H1 (cell line): ENCODE results near the gene ITLN1. TPM values are rescaled to one million over a fixed set of nuclear protein-coding genes. Genes with fewer than 3 reads are reported as not detected.
"Not testable (repeated sequence)": the region's sequence is repeated elsewhere in the genome, so short reads cannot be mapped to it uniquely, and the experiment has no call there.

Experiments used
- CTCF ChIA-PET: fragments of 300-600 bp; sonication (Branson Sonifier 250); formaldehyde crosslinking; loops from one replicate; lab custom pipeline; 2021; ENCODE audit not compliant: partially characterized antibody; lab: Charles Lee
- POLR2A ChIA-PET: fragments of 300-600 bp; sonication (Branson Sonifier 250); formaldehyde crosslinking; loops from one replicate; lab custom pipeline; 2021; ENCODE audit warnings: inconsistent platforms; ENCODE audit not compliant: partially characterized antibody; lab: Charles Lee
- DNase-seq, 2 experiments: peaks; one replicate each; pipeline versions ENCODE4 v3.0.0 to v3.0.0-alpha.2; 2010 to 2022; ENCODE audit warnings: low spot score in 2 of 2, low read depth in 1 of 2, mixed read lengths in 1 of 2
- FAIRE-seq: peaks from 2 replicates; lab custom pipeline; 2011; peaks lifted over from hg19 to GRCh38; lab: Jason Lieb, UNC
- H2AFZ ChIP-seq: 2 replicates; pipeline ENCODE4 v1.8.1; 2012; ENCODE audit warnings: low read length, inconsistent platforms
- H2AK5ac ChIP-seq: 2 replicates; pipeline ENCODE4 v1.6.1; 2013; ENCODE audit warnings: low read depth, low read length
- H2BK120ac ChIP-seq: replicated peaks from 2 replicates; pipeline ENCODE3; 2013; ENCODE audit warnings: low read depth, low read length, inconsistent platforms
- H2BK12ac ChIP-seq: 2 replicates; pipeline ENCODE4 v1.6.1; 2013; ENCODE audit warnings: low read depth, low read length
- H2BK15ac ChIP-seq: 2 replicates; pipeline ENCODE4 v1.6.1; 2013; ENCODE audit warnings: low read length
- H2BK20ac ChIP-seq: 2 replicates; pipeline ENCODE4 v1.6.1; 2013; ENCODE audit warnings: low read length
- H2BK5ac ChIP-seq: 2 replicates; pipeline ENCODE4 v1.6.1; 2013; ENCODE audit warnings: low read depth, low read length
- H3K14ac ChIP-seq: 2 replicates; pipeline ENCODE4 v1.6.1; 2013; ENCODE audit warnings: inconsistent platforms; ENCODE audit not compliant: insufficient read length
- H3K18ac ChIP-seq: 2 replicates; pipeline ENCODE4 v1.6.1; 2013; ENCODE audit warnings: low read length; ENCODE audit errors: extremely low read depth
- H3K23ac ChIP-seq: 2 replicates; pipeline ENCODE4 v1.6.1; 2013; ENCODE audit warnings: inconsistent platforms; ENCODE audit not compliant: insufficient read length
- H3K23me2 ChIP-seq: 2 replicates; pipeline ENCODE4 v1.6.1; 2013; ENCODE audit warnings: low read depth, low read length
- H3K27ac ChIP-seq: 2 replicates; pipeline ENCODE4 v1.6.1; 2011; ENCODE audit warnings: low read depth, low read length, inconsistent platforms
- H3K27me3 ChIP-seq, 4 experiments: replicated peaks in 1 of 4; 1 replicate in 1 of 4; 2 replicates in 3 of 4; pipeline versions ENCODE4 v1.6.1 to v1.8.1; 2011 to 2013; ENCODE audit warnings: low read length in 3 of 4, mild to moderate bottlenecking in 3 of 4, inconsistent platforms in 2 of 4, mixed read lengths in 2 of 4, moderate library complexity in 1 of 4; ENCODE audit not compliant: control insufficient read depth in 3 of 4, insufficient read depth in 3 of 4; ENCODE audit errors: extremely low read depth in 1 of 4
- H3K36me3 ChIP-seq, 4 experiments: 2 replicates each; pipeline versions ENCODE4 v1.6.1 to v1.8.1; 2011 to 2013; ENCODE audit warnings: mild to moderate bottlenecking in 4 of 4, low read length in 3 of 4, moderate library complexity in 2 of 4, control low read depth in 1 of 4, inconsistent platforms in 1 of 4; ENCODE audit not compliant: insufficient read depth in 4 of 4, control insufficient read depth in 2 of 4
- H3K4ac ChIP-seq: replicated peaks from 2 replicates; pipeline ENCODE3; 2013; ENCODE audit warnings: low read length, low read depth, mixed read lengths, inconsistent platforms; ENCODE audit not compliant: insufficient read length
- H3K4me1 ChIP-seq, 4 experiments: replicated peaks in 1 of 4; 1 replicate in 1 of 4; 2 replicates in 3 of 4; pipeline versions ENCODE4 v1.6.1 to v1.8.1; 2011 to 2013; ENCODE audit warnings: low read length in 3 of 4, inconsistent platforms in 2 of 4, mixed read lengths in 1 of 4; ENCODE audit not compliant: insufficient read depth in 4 of 4, control insufficient read depth in 3 of 4
- H3K4me2 ChIP-seq, 2 experiments: 2 replicates each; pipeline versions ENCODE4 v1.6.1 to v1.8.1; 2011 to 2013; ENCODE audit warnings: low read depth in 2 of 2, low read length in 2 of 2, control low read depth in 1 of 2, inconsistent platforms in 1 of 2, mild to moderate bottlenecking in 1 of 2; ENCODE audit not compliant: insufficient read depth in 1 of 2
- H3K4me3 ChIP-seq, 4 experiments: fragments of 200-600, 300-600 bp in 1 of 4; sonication (generic), shearing (Covaris generic), sonication (Bioruptor Twin) in 1 of 4; 2 replicates each; pipeline versions ENCODE4 v1.5.1 to v1.8.1; 2011 to 2016; ENCODE audit warnings: low read length in 4 of 4, low read depth in 3 of 4, control low read depth in 2 of 4, inconsistent platforms in 2 of 4, mild to moderate bottlenecking in 2 of 4, mixed read lengths in 1 of 4, moderate library complexity in 1 of 4; ENCODE audit not compliant: insufficient read depth in 2 of 4; ENCODE audit errors: extremely low read depth in 1 of 4
- H3K56ac ChIP-seq: replicated peaks from 2 replicates; pipeline ENCODE3; 2013; ENCODE audit warnings: low read depth, mild to moderate bottlenecking, mixed read lengths, low read length, inconsistent platforms; ENCODE audit not compliant: insufficient read length
- H3K79me1 ChIP-seq: 2 replicates; pipeline ENCODE4 v1.6.1; 2013; ENCODE audit warnings: low read depth, low read length, control low read depth
- H3K79me2 ChIP-seq, 2 experiments: 2 replicates each; pipeline versions ENCODE4 v1.6.1 to v1.8.1; 2012 to 2013; ENCODE audit warnings: low read length in 2 of 2, mild to moderate bottlenecking in 2 of 2, inconsistent platforms in 1 of 2; ENCODE audit not compliant: insufficient read depth in 2 of 2, control insufficient read depth in 1 of 2
- H3K9ac ChIP-seq, 4 experiments: replicated peaks in 1 of 4; 1 replicate in 1 of 4; 2 replicates in 3 of 4; pipeline versions ENCODE4 v1.6.1 to v1.8.1; 2011 to 2013; ENCODE audit warnings: low read depth in 3 of 4, low read length in 3 of 4, control low read depth in 2 of 4, mild to moderate bottlenecking in 2 of 4, moderate library complexity in 2 of 4, inconsistent platforms in 1 of 4; ENCODE audit errors: extremely low read depth in 1 of 4
- H3K9me3 ChIP-seq, 2 experiments: 2 replicates each; pipeline versions ENCODE4 v1.6.1 to v1.8.1; 2012 to 2013; ENCODE audit warnings: mild to moderate bottlenecking in 2 of 2, moderate library complexity in 2 of 2, control low read depth in 1 of 2, inconsistent platforms in 1 of 2, low read depth in 1 of 2, low read length in 1 of 2, mixed read lengths in 1 of 2; ENCODE audit not compliant: insufficient read depth in 2 of 2
- H4K20me1 ChIP-seq, 2 experiments: replicated peaks in 1 of 2; 2 replicates each; pipeline versions ENCODE3 to v1.8.1; 2011 to 2013; ENCODE audit warnings: inconsistent platforms in 2 of 2, low read length in 2 of 2, mild to moderate bottlenecking in 1 of 2; ENCODE audit not compliant: insufficient read depth in 2 of 2, control insufficient read depth in 1 of 2
- H4K5ac ChIP-seq: 2 replicates; pipeline ENCODE4 v1.6.1; 2013; ENCODE audit warnings: low read length, low read depth, mixed read lengths, inconsistent platforms; ENCODE audit not compliant: insufficient read length
- H4K8ac ChIP-seq: 2 replicates; pipeline ENCODE4 v1.8.0; 2013; ENCODE audit warnings: mild to moderate bottlenecking, moderate library complexity, low read length, inconsistent platforms; ENCODE audit not compliant: insufficient read depth; ENCODE audit errors: extremely low read depth
- H4K91ac ChIP-seq: replicated peaks from 2 replicates; pipeline ENCODE3; 2013; ENCODE audit warnings: low read length, mixed read lengths, inconsistent platforms; ENCODE audit not compliant: insufficient read length
- WGBS, 2 experiments: shearing (Covaris generic) in 1 of 2; methylation state at CpG; one replicate each; pipeline versions ENCODE4 v1.1.6 to v1.1.7; 2013 to 2015; ENCODE audit warnings: low lambda C conversion rate in 2 of 2, mixed read lengths in 2 of 2, inconsistent platforms in 1 of 2, low coverage in 1 of 2, missing lambda C conversion rate in 1 of 2; ENCODE audit not compliant: insufficient replicate concordance in 2 of 2, insufficient coverage in 1 of 2, insufficient read length in 1 of 2; ENCODE audit errors: extremely low coverage in 1 of 2, missing lambda C conversion rate in 1 of 2; 5-methylcytosine and 5-hydroxymethylcytosine counted together
- polyA plus RNA-seq, 7 experiments: library from polyadenylated mRNA; depleted of rRNA in 3 of 7; stranded (reverse) in 5 of 7; unstranded in 2 of 7; fragments of >200 nt in 5 of 7; fragments of 200-250 nt in 2 of 7; gene quantifications; 1 replicate in 5 of 7; 2 replicates in 1 of 7; 4 replicates in 1 of 7; pipeline versions ENCODE4 v1.2.1 to v1.2.3, GENCODE V29; 2011 to 2013; ENCODE audit warnings: missing spikeins in 2 of 7, mixed read lengths in 2 of 7
- total RNA-seq: library from RNA; stranded (reverse); fragmentation: NEBNext Ultra II Directional; extraction: Animal tissue kit (Norgen Biotek cat#: 25700); gene quantifications from 2 replicates; pipeline ENCODE4 v1.2.1, GENCODE V29; 2021

ITLN1 gene
- total and polyA plus RNA-seq, 2 of the 8 experiments (the other 6 are each of a cell fraction or from before 2014, with no cell fraction given) = not detected

DNA sequence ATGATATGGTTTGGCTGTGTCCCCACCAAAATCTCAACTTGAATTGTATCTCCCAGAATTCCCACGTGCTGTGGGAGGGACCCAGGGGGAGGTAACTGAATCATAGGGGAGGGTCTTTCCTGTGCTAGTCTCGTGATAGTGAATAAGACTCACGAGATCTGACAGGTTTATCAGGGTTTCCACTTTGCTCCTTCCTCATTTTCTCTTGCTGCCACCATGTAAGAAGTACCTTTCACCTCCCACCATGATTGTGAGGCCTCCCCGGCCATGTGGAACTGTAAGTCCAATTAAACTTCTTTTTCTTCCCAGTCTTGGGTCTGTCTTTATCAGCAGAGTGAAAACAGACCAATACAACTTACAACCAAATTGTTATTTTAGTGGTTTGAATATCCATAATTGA lies 17.3 kb downstream of the ITLN1 start:
- H2BK20ac ChIP-seq, H3K27me3 ChIP-seq, H3K4ac ChIP-seq, H4K91ac ChIP-seq, H4K8ac ChIP-seq, H3K14ac ChIP-seq, H3K56ac ChIP-seq, POLR2A ChIA-PET, H3K27ac ChIP-seq, H3K23ac ChIP-seq, DNase-seq, H2AK5ac ChIP-seq, H3K79me2 ChIP-seq, H3K4me2 ChIP-seq, H3K36me3 ChIP-seq, H2BK12ac ChIP-seq, H3K9me3 ChIP-seq, H2BK15ac ChIP-seq, H3K23me2 ChIP-seq, H4K20me1 ChIP-seq, H3K4me1 ChIP-seq, FAIRE-seq, H3K18ac ChIP-seq, H3K9ac ChIP-seq, H4K5ac ChIP-seq, H2BK120ac ChIP-seq, H3K4me3 ChIP-seq, H2BK5ac ChIP-seq, H3K79me1 ChIP-seq: not testable (repeated sequence)
- H2AFZ ChIP-seq = peak overlapping the region; percentile 19; the same call in 1 of the 2 replicates
- WGBS, 2 experiments = 85% methylated on average over 4 of the region's 4 CpGs; no CpG with 5 or more reads in 1 of the 2 experiments
- CTCF ChIA-PET = interaction anchor here (2.1 to 2.5 kb wide), 2 partner anchors 10 to 33 kb away, joined by 6 to 7 read pairs; no protein-coding TSS in a partner anchor
